Lower leg skin (tissue), 3 donors: ENCODE measurements around the gene DNAJC4.

Experiments
- CTCF ChIP-seq, 3 donors: fragments of 450-650 bp; IDR thresholded peaks; one replicate each; pipeline ENCODE4 v1.5.1; 2016; ENCODE audit warnings: antibody characterized with exemption in 3 of 3, mild to moderate bottlenecking in 3 of 3, moderate library complexity in 2 of 3
- POLR2A ChIP-seq, 2 donors: fragments of 450-650 bp; IDR thresholded peaks; one replicate each; pipeline ENCODE4 v1.6.1; 2016 to 2017; ENCODE audit warnings: antibody characterized with exemption in 2 of 2, mild to moderate bottlenecking in 1 of 2, moderate library complexity in 1 of 2

GRCh38 chr11:64275031-64275800, 44.9 kb downstream of the DNAJC4 start:
- TF ChIP-seq POLR2A (IDR thresholded peaks at IDR 0.05) (no peak), CTCF (IDR thresholded peaks at IDR 0.05) (no peak)
